Left cardiac atrium (tissue), 4 donors: Measurements from ENCODE around the gene CD274. TPM values are rescaled to one million over a fixed set of nuclear protein-coding genes. Genes with fewer than 3 reads are reported as not detected.
"Not testable (repeated sequence)": the region's sequence is repeated elsewhere in the genome, so short reads cannot be mapped to it uniquely, and the experiment has no call there.

ENCODE experiments used
- ATAC-seq, 2 donors: fragments of 200-7000 bp; cut with Tn5 transposase; one replicate each; pipeline ENCODE4 v1.9.1; 2020; ENCODE audit warnings: mild to moderate bottlenecking in 2 of 2, moderate library complexity in 2 of 2
- DNase-seq: peaks from one replicate; pipeline ENCODE4 v3.0.0-alpha.2; 2020
- intact Hi-C, 2 donors: fragments of 100-400 bp; cut with DNase I; formaldehyde crosslinking; loops; one replicate each; pipeline versions ENCODE4 v1.14.1 to v1.15.1; 2022 to 2023
- long read RNA-seq: library from polyadenylated mRNA; unstranded; transcript quantifications from one replicate; pipeline ENCODE4 v2.0.0, GENCODE V29; 2021
- total RNA-seq, 2 donors: library from RNA; stranded (reverse); fragmentation: NEBNext Ultra II Directional; extraction: Animal tissue kit (Norgen Biotek cat#: 25700); gene quantifications; one replicate each; pipeline ENCODE4 v1.2.1, GENCODE V29; 2021
- donor health status: DM: no; HTN: yes; CAD: no.
- donor health status: DM: no; HTN: yes; CAD: no; lungs with severe emphysema.
- donor health status: DM: yes; HTN: yes; CAD: no.
- donor health status: Dilated cardiomyopathy.

The CD274 gene
- 10 to 100 TPM in 1 of 2 donors, 1 to 10 TPM in 1; 7.3 to 12.4 TPM for total RNA-seq
- long read RNA-seq, partial matches to known transcripts, result 1 of 4 reads
- long read RNA-seq, other reads (novel, unspliced or antisense), result 1 of 4 reads

GRCh38 chr9:5450359-5451091, at the start of gene CD274:
CD274 (plus strand) TSS chr9:5450542; CDS start chr9:5456114, 5,572 bp downstream.
- ATAC-seq, result peak; percentile 99

GRCh38 chr9:5402217-5402616, 48.1 kb upstream of the CD274 start:
- intact Hi-C loops, result no loop called here
- ATAC-seq (no peak), DNase-seq (no peak)

More at GRCh38 chr9:5450359-5451091, at the start of gene CD274:
- peak; percentile 94 for DNase-seq
- intact Hi-C loops, result loop anchor here (2.0 to 5.0 kb wide), 3 partner anchors 52 to 142 kb away; no protein-coding TSS in a partner anchor

DNA sequence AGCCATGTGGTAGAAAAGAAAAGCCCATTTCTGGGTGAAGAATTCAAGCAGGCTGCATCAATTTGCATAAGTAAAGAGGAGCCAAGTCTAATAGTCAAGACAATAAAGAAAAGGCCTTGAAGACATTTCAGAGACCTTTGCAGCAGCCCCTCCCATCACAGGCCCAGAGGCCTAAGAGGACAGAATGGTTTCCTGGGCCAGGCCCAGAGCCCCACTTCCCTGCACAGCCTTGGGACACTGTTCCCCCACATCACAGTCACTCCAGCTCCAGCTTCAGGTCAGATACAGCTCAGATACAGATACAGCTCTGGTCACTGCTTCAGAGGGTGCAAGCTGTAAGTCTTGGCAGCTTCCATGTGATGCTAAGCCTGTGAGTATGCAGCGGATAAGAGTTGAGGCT, 41.7 kb upstream of the CD274 start:
- intact Hi-C loops, result no loop called here
- DNase-seq (no peak), ATAC-seq (no peak)

DNA sequence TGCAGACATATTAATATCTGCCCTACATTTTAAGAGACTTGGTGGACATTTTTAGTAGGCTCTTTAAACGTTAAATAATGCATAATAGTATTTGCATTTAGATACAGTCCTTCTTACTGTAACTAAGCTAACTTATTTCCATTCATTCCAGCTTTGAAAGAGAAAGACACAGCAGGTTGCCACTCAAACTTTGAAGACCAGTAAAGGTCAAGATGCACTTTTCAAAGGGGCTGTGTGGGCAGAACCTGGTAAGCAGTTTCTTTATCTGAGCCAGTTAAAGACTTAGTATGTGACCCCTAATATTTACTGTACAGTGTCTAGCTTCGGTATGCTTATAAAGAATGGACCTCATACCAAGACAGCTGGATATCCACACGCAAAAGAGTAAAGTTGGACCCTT, 33.4 kb upstream of the CD274 start:
- DNase-seq (no peak), ATAC-seq (no peak)
- intact Hi-C loops, result no loop called here

DNA sequence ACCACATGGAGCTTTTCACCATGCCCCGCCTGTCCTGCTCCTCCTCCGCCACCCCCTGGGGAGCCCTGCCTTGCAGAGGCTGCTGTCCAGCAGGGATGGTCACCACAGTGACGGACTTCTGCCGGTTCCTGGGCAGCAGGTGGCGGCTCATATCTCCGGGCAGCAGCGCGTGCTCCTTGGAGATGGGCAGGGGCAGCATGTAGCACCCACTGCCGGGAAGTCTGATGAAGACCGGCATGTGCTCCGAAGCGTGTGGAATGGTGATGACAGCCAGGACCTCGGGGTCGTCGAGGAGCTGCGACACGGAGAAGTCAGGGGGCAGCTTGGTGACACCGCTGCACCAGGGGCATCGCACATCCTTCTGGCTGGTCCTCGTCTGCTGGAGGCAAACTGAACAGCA, 31.9 kb upstream of the CD274 start:
- intact Hi-C loops, result no loop called here
- DNase-seq, result no peak
- ATAC-seq, result no peak

DNA sequence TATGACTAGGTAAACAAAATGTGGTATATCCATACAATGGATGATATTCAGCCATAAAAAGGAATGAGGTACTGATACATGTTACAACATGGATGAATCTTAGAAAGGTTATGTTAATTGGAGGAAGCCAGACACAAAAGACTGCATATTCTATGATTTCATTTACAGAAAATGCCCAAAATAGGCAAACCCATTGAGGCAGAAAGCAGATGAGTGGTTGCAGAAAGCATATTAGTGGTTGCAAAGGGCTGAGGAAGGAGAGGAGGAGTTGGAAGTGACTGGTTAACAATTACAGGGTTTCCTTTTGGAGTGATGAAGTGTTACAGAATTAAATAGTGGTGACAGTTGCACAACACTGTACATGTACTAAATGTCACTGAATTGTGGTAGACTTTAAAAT, 30.4 kb upstream of the CD274 start:
- intact Hi-C loops, result no loop called here
- ATAC-seq, result no peak
- no peak for DNase-seq

GRCh38 chr9:5421163-5421562, 29.2 kb upstream of the CD274 start:
- ATAC-seq (no peak), DNase-seq (no peak)
- intact Hi-C loops, result no loop called here

- intact Hi-C loops, result no loop called here
- DNase-seq, result no peak
- no peak for ATAC-seq
These were observed 28.1 kb upstream of the CD274 start for GRCh38 chr9:5422276-5422675.

DNA sequence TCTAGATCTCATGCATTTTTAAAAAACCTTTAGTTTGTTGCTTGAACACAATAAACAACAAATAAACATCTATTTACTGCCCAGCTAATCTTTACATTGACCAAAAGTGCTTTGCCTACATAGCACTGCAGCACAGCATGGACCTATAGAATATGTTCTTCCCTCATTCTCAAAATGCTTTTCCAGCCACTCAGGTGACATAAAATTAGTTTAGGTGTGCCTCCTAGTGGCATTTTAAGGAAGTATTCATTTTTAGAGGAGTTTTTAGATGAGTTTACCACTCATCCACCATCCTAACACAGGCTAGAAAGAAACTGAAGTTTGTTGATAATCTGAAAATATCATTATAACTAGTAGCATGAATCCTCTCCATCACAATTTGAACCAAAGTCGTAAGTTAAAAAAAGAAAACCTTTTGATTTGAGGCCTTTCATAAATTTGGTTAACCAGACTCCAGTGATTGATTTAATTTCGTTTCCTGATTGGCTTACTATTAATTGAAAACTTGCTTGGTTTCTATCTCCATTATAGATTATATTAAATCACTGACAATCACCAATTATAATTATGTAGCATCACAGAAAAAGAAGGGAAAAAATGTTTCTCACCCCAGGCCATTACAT, 25.2 kb upstream of the CD274 start:
- intact Hi-C loops, result no loop called here
- no peak for DNase-seq
- ATAC-seq, result no peak

DNA sequence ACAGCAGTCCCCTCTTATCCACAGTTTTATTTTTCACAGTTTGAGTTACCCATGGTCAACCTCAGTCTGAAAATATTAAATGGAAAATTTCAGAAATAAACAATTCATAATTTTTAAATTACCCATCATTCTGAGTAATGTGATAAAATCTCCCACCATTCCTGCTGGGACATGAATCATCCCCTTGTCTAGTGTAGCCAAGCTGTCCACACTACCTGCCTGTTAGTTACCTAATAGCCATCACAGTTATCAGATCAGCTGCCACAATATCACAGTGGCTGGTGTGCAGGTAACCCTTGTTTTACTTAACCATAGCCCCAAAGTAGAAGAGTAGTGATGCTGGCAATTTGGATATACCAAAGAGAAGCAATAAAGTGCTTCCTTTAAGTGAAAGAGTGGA, 23.3 kb upstream of the CD274 start:
- no peak for ATAC-seq
- DNase-seq, result no peak
- intact Hi-C loops, result no loop called here

DNA sequence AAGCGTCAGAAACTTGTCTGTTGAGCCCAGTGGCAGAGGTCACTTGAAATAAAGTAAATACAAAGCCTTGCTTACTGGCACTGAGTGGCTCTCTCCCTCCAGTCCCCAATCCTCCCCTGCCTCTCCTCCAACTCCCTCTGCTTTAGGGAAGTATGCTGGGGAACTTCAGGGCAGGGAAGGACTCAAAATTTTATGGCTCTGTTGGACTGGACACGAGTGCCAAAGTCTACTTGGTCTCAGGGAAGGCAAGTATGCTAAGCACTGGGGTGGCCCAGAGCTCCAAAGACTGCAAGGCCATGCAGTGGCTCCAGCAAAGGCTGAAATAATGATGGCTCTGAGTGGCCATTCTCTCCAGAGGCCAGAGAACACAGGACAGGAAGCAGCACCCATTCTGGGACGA, 22.2 kb upstream of the CD274 start:
- no peak for DNase-seq
- intact Hi-C loops, result no loop called here
- ATAC-seq, result no peak

- intact Hi-C loops, result no loop called here
- ATAC-seq (no peak), DNase-seq (no peak)
These were observed 21.4 kb upstream of the CD274 start for GRCh38 chr9:5428794-5429528.

GRCh38 chr9:5429873-5430564, 20.3 kb upstream of the CD274 start:
- DNase-seq, result no peak
- intact Hi-C loops, result no loop called here
- no peak for ATAC-seq

- DNase-seq, result no peak
- intact Hi-C loops, result no loop called here
- no peak for ATAC-seq
These were observed 19.4 kb upstream of the CD274 start for GRCh38 chr9:5430912-5431311.

GRCh38 chr9:5432890-5433289, 17.5 kb upstream of the CD274 start:
- DNase-seq, ATAC-seq, intact Hi-C loops: not testable (repeated sequence)

GRCh38 chr9:5433328-5433727, 17.0 kb upstream of the CD274 start:
- ATAC-seq, intact Hi-C loops, DNase-seq: not testable (repeated sequence)

DNA sequence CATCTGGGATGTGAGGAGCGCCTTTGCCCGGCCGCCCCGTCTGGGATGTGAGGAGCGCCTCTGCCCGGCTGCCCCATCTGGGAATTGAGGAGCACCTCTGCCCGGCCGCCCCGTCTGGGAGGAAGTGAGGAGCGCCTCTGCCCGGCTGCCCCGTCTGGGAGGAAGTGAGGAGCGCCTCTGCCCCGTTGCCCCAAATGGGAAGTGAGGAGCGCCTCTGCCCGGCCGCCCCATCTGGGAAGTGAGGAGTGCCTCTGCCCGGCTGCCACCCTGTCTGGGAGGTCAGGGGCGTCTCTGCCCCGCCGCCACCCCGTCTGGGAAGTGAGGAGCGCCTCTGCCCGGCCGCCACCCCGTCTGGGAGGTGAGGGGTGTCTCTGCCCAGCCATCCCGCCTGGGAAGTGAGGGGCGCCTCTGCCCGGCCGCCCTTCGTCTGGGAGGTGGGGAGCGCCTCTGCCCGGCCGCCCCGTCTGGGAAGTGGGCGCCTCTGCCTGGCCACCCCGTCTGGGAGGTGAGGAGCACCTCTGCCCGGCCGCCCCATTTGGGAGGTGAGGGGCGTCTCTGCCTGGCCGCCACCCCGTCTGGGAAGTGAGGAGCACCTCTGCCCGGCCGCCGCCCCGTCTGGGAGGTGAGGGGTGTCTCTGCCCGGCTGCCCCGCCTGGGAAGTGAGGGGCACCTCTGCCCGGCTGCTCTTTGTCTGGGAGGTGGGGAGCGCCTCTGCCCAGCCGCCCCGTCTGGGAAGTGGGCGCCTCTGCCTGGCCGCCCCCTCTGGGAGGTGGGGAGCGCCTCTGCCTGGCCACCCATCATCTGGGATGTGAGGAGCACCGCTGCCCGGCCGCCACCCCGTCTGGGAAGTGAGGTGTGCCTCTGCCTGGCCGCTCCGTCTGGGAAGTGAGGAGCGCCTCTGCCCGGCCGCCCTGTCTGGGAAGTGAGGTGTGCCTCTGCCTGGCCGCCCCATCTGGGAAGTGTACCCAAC, 16.2 kb upstream of the CD274 start:
- intact Hi-C loops, DNase-seq, ATAC-seq: not testable (repeated sequence)

DNA sequence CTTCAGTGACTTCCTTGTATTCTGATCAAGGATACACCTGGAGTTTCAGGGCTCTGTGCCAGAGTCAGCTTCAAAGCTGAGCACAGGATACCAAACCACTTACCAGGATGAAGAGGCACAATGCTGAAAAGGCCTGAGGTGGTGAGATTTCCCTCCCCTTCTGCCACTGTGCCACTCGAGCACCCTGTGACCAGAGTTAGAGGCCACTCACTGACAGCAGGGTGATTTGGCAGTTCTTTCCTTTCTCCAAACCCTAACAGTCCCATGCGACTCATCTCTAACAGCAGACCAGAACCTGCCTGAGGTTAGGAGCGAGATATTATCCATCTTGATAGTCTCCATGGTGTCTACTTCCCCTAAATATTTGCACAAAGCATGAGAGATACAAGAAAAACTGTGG, 14.4 kb upstream of the CD274 start:
- ATAC-seq (no peak), DNase-seq (no peak)
- intact Hi-C loops, result loop anchor here in 1 of 2 donors (5.0 kb wide), 1 partner anchor 249 kb away; the partner anchor contains the start of gene INSL6
